GM21786 (cell line): Measurements from ENCODE around the gene ANKRD33.
"Not testable (repeated sequence)": the region's sequence is repeated elsewhere in the genome, so short reads cannot be mapped to it uniquely, and the experiment has no call there.

Experiments used
- ATAC-seq: cut with Tn5 transposase; IDR thresholded peaks from one replicate; pipeline ENCODE4 v1.9.1; 2021; ENCODE audit not compliant: unreplicated experiment

The ANKRD33 gene

GRCh38 chr12:51874486-51874885, 13.4 kb upstream of the ANKRD33 start:
- ATAC-seq: no peak

- no peak for ATAC-seq
Measured at GRCh38 chr12:51879102-51879501, 8.8 kb upstream of the ANKRD33 start.

DNA sequence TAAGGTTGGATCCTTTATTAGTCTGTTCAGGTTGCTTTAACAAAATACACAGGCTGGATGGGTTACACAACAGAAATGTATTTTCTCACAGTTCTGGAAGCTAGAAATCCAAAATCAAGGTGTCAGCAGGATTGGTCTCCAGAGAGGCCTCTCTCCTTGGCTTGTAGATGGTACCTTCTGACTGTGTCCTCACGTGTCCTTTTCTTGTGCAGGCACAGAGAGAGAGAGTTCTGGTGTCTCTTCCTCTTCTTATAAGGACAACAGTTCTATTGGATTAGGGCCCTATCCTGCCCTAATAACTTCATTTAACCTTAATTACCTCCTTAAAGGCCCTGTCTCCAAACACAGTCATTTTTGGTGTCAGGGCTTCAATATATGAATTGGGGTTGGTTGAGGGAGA, 4.6 kb upstream of the ANKRD33 start:
- ATAC-seq: no peak

- no peak for ATAC-seq
Measured at GRCh38 chr12:51883998-51884675, 3.8 kb upstream of the ANKRD33 start.

- ATAC-seq: no peak
Measured at GRCh38 chr12:51884676-51885229, 3.1 kb upstream of the ANKRD33 start.

DNA sequence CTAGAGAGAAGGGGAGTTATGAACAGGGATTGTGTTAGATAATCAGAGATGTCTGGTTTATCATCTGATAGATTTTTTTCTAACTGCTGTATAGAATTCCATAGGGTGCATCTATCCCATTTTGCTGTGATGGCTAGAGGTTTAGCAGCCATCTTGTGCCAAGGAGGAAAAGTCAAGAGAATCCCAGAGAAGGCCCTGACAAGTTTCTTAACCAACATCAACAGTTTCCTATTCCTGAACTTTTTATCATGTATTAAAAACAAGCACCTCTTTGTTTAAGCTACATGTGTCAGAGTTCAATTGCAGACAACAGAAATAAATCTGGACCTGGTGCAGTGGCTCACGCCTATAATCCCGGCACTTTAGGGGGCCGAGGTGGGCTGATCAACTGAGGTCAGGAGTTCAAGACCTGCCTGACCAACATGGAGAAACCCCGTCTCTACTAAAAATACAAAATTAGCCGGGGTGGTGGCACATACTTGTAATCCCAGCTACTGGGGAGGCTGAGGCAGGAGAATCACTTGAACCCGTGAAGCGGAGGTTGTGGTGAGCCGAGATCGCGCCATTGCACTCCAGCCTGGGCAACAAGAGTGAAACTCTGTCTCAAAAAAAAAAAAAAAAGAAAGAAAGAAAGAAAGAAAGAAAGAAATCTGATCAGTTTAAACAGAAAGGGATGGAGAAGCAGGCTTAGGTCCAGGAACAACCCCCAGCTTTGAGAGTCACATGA, 2.4 kb upstream of the ANKRD33 start:
- not testable (repeated sequence) for ATAC-seq

DNA sequence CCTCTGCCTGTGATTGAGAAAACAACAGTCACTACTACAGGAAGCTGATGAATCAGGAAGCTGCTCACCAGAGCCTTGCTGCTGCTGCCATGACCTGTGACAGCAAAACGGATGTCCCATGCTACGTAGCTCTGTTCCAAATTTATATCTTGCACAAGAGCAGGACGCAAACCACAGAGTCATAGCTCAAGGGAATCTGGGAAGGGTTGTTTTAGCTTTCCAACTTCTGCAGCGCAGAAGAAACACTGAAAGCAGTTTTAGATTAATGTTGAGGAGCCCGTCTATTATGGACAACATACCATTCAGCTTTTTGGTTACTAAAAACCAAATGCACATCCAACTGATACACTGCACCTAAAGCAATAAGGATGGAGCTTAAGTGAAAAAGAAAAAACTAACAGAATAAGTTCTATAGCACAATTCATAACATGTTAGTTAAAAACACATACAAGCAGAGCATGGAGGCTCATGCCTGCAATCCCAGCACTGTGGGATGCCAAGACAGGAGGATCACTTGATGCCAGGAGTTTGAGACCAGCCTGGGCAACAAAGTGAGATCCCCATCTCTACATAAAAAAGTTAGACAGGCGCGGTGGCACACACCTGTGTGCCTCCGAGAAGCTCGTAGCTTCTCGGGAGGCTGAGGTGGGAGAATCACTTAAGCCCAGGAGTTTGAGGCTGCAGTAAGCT, 1.7 kb upstream of the ANKRD33 start:
- ATAC-seq: no peak

DNA sequence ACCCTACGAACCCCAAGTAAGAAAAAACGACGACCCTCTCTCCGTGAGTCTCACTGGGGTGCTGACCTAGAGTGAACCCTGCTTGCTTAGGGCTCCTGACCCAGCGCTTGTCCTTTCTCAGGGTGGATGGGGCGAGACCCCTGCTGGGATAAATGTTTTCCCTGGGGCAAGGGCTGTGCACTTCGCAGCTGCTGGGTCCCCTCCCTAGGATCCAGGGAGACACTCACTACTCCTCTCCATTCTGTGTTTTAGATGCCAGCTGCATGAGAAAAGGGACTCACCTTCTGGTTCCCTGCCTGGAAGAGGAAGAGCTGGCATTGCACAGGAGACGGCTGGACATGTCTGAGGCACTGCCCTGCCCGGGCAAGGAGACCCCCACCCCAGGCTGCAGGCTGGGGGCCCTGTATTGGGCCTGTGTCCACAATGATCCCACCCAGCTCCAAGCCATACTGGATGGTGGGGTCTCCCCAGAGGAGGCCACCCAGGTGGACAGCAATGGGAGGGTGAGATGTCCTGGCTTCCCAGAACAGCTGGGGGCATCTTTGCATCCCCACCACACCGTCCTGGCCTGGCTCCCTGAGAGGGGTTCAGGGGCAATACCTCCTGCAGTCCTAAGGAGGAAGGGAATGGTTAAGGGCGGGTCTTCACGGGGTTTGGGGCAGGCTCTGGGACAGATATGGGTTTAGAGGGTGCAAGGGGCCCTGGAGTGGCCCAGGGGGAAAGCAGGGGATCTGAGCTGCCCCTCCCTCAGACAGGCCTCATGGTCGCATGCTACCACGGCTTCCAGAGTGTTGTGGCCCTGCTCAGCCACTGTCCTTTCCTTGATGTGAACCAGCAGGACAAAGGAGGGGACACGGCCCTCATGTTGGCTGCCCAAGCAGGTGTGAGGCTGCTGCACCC, 663 bp downstream of the ANKRD33 start:
- no peak for ATAC-seq

DNA sequence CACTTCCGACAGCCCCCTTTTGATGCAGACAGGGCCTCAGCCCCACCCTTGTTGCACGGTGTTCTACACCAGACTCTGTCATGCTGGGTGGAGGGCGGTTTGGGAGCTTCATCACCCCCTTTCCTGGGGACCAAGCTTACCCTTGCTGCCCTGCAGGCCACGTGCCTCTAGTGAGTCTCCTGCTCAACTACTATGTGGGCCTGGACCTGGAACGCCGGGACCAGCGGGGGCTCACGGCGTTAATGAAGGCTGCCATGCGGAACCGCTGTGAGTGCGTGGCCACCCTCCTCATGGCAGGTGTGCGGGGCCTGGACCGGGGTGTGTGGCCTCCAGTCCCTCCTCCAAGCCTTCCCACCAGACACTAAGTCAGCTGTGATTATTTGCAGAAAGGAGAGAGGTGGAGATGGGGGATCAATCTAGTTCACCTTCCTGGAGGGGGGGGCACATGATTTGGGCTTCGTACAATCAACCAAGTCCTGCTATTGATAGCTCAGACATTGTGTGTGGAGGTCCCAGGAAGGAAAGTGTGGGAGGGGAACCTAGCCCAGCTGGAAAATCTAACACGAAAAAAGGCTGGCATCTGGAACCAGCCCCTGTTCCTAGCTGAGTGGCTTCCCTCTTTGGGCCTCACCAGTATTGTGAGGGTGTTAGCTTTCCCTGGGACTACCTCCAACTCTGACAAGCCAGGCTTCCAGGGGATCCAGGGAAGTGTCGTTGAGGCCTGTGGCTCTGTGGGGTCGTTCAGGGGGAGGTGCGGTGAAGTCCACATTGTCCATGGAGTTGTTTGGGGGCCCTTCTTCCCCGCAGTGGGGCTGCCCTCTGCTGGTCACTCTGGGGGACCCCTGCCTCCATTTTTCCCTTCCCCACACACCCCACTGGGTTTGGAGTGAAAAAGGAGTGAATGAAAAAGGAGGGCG, 1.6 kb downstream of the ANKRD33 start:
- ATAC-seq: no peak

GRCh38 chr12:51890133-51890464, 2.2 kb downstream of the ANKRD33 start:
- ATAC-seq: no peak

DNA sequence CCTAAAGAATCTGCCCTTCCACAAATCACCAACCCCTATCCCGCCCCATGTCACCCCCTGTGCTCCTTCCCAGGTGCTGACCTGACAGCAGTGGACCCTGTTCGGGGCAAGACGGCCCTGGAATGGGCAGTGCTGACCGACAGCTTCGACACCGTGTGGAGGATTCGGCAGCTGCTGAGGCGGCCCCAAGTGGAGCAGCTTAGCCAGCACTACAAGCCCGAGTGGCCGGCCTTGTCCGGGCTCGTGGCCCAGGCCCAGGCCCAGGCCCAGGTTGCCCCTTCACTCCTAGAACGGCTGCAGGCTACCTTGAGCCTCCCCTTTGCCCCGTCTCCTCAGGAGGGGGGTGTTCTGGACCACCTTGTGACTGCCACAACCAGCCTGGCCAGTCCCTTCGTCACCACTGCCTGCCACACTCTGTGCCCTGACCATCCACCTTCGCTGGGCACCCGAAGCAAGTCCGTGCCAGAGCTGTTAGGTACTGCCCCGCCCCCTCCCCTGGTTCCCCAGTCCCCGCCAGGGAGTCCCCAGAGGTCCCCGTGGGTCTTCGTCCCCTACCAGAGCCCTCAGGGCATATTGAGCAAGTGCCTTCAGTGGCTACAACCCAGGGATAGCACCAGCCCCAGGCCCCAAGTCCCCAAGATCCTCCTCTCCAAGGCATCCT, 2.7 kb downstream of the ANKRD33 start:
- no peak for ATAC-seq

DNA sequence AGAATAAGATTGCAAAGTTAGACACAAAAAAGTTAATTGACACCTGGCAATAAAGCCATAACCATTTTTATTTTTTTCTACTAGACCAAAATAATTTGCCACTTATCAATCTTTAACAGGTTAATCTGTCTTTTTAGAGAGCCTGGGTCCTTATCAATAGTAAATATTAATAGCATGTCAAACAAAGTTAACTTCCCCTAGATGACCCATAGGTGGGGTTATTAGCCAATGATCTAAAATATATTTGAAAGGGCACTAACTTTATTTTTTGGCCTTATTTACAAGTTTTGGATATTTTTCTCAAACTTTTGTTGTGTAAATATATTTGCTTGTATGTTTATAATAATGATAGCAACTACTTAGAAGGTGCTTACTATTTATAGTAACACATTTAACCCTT, 3.9 kb downstream of the ANKRD33 start:
- ATAC-seq: no peak

DNA sequence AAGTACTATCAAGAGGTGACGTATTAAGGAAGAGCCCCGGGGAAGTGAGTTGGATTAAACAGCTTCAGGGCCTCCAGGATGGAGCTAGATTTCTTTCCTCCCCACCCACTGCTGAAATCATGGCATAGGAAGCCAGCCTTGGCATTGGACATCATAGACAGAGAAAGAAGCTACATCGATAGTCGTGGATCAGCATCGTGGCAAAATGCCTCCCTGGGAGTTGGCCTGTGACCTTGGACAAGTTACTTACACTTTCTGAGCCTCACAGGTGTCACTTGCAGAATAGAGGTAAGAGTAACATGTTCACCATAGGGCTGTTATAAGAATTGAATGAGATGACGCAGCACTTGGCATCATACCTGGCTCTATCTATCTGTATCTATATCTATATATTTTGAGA, 5.9 kb downstream of the ANKRD33 start:
- ATAC-seq: no peak

GRCh38 chr12:51895378-51896135, 7.7 kb downstream of the ANKRD33 start:
- ATAC-seq: no peak

DNA sequence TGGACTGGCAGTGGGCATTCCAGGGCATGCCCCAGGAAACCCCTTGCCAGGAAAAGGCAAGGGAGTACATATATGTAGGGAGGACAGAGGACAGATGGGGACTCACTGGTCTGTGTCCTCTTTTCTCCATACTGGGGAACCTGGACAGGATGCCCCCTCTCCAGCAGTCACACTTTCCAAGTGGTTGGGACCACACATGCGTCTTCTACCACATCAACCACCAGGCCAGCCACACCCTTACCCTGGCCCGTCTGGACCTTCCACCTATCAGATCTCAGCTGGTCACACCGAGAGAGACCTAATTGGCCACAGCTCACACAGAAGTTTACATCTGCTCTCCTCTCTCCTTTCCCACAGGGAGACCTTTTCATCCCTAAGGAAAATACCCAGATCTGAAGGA, 8.3 kb downstream of the ANKRD33 start:
- ATAC-seq: no peak

GRCh38 chr12:51897181-51897580, 9.3 kb downstream of the ANKRD33 start:
- ATAC-seq: no peak

GRCh38 chr12:51898506-51898905, 10.6 kb downstream of the ANKRD33 start:
- no peak for ATAC-seq

DNA sequence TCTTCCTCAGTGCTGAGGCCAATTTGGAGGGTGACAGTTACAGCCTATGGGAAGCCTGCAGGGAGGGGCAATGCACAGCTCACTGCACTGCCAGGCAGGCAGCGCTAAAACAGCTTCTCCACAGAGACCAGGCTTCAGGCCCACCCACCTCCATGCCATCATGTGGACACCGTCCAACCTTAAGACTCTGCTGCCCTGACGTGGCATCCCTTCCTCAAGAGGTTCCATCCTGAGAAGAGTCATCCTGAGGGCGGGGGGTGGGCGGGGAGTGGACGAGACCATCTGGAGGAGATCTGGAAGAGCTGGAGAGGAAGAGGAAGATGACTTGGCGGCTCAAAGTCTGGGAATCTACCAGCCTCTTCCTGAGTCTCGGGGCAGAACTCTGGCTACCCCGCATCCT, 11.0 kb downstream of the ANKRD33 start:
- no peak for ATAC-seq
